ENCODE results near the gene ATF6.

DNA sequence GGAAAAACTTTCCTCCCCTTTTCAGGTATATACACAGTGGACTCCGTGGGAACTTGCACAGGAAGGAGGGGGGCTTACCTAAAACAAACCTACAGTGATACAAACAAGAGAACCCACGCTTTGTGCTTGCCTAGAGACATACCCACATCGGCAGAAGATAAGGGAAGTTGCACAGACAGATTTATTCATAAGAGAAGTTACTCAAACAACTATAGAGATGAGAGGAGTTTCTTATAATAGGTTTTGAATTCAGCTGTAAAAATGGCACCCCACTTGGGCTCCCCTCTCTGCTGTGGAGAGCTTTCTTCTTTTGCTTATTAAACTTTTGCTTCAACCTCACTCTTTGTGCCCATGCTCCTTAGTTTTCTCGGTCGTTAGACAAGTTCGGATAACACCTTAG is 18.3 kb upstream of the ATF6 start:
- no peak for TF ChIP-seq ZNF274 (IDR thresholded peaks at IDR 0.05; ENCODE audit: low read depth, low read length)
- no peak for TF ChIP-seq YY1 (IDR thresholded peaks at IDR 0.05; ENCODE audit: insufficient read depth, insufficient read length)
- no peak for TF ChIP-seq SUZ12 (IDR thresholded peaks at IDR 0.05; ENCODE audit: extremely low read depth, insufficient read depth, insufficient read length)
